22Rv1 (cell line): ENCODE measurements around the gene GPHN.

Experiments used
- H3K27ac ChIP-seq: fragments of 450-650 bp; 2 replicates; pipeline ENCODE4 v1.5.1; 2017
- ZFX ChIP-seq: fragments of 450-650 bp; IDR thresholded peaks from 2 replicates; pipeline ENCODE4 v1.6.1; 2017; ENCODE audit warnings: antibody characterized with exemption, borderline replicate concordance
- TF ChIP-seq, protein P1 (sequence below): fragments of 450-650 bp; IDR thresholded peaks from 2 replicates; pipeline ENCODE4 v1.5.1; 2017; ENCODE audit warnings: mild to moderate bottlenecking

The GPHN gene

GRCh38 chr14:67059596-67059995 lies 551.6 kb downstream of the GPHN start:
- no peak overlapping the region for H3K27ac ChIP-seq
- TF ChIP-seq ZFX, result no peak
- TF ChIP-seq, protein P1, sequence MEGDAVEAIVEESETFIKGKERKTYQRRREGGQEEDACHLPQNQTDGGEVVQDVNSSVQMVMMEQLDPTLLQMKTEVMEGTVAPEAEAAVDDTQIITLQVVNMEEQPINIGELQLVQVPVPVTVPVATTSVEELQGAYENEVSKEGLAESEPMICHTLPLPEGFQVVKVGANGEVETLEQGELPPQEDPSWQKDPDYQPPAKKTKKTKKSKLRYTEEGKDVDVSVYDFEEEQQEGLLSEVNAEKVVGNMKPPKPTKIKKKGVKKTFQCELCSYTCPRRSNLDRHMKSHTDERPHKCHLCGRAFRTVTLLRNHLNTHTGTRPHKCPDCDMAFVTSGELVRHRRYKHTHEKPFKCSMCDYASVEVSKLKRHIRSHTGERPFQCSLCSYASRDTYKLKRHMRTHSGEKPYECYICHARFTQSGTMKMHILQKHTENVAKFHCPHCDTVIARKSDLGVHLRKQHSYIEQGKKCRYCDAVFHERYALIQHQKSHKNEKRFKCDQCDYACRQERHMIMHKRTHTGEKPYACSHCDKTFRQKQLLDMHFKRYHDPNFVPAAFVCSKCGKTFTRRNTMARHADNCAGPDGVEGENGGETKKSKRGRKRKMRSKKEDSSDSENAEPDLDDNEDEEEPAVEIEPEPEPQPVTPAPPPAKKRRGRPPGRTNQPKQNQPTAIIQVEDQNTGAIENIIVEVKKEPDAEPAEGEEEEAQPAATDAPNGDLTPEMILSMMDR, result no peak

DNA sequence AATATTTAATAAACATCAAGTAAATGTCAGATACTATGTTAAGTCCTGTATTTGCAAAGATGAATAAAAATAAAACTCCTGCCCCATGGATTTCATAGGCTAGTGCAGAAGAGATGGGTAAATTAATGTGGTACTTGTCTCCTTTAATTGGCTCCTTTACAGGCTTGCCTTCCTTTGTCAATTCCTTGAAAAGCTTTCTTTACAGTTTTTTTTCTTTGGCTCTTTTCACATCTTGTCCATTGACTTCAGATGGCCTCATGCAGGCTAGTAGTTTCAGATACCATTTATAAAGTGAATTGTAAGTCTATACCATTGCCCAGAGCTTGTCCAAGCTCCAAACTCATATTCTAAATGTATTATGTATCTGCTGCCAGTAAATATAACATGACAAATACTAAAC lies 552.6 kb downstream of the GPHN start:
- no peak overlapping the region for H3K27ac ChIP-seq
- TF ChIP-seq, protein P1, result no peak
- TF ChIP-seq ZFX, result no peak

DNA sequence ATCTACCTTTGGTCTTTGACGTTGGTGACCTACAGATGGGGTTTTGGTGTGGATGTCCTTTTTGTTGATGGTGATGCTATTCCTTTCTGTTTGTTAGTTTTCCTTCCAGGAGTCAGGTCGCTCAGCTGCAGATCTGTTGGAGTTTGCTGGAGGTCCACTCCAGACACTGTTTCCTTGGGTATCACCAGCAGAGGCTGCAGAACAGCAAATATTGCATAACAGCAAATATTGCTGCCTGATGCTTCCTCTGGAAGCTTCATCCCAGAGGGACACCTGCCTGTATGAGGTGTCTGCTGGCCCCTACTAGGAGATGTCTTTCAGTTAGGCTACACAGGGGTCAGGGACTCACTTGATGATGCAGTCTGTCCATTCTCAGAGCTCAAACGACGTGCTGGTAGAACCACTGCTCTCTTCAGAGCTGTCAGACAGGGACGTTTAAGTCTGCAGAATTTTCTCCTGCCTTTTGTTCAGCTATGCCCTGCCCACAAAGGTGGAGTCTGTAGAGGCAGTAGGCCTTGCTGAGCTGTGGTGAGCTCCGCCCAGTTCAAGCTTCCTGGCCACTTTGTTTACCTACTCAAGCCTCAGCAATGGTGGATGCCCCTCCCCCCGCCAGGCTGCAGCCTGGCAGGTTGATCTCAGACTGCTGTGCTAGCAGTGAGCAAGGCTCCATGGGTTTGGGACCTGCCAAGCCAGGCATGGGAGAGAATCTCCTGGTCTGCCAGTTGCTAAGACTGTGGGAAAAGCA lies 559.3 kb downstream of the GPHN start:
- H3K27ac ChIP-seq, result peak overlapping the region; percentile 18; the same call in 1 of the 2 replicates

DNA sequence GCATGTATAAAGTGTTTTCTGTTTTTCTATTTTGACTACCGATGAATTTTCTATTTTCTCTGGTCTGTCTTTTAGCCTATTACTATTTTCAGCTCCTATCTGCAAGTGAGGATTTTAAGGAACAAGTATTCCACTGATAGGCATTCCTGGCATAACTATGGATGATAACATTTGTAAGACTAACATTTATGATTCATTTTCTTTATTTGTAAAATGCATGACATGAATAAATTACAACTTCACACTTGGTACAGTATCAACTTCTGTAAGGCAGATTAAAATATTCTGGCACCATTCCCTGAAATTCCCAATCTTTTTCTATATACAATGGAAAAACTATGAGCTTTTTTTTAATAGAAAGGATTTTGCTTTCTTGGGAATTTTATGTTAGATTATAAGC lies 560.3 kb downstream of the GPHN start:
- TF ChIP-seq ZFX, result no peak
- TF ChIP-seq, protein P1, result no peak
- 0 out of 2 replicates have a peak overlapping the region, but pooled peaks have one; percentile 18 for H3K27ac ChIP-seq

GRCh38 chr14:67071506-67071905 lies 563.6 kb downstream of the GPHN start:
- no peak for TF ChIP-seq ZFX
- TF ChIP-seq, protein P1, result no peak
- H3K27ac ChIP-seq, result no peak overlapping the region

- TF ChIP-seq, protein P1, result no peak
- no peak for TF ChIP-seq ZFX
These were observed 570.0 kb downstream of the GPHN start for GRCh38 chr14:67077921-67078320.

GRCh38 chr14:67079846-67080245 lies 571.9 kb downstream of the GPHN start:
- H3K27ac ChIP-seq, result no peak overlapping the region
- TF ChIP-seq, protein P1, result no peak

More at GRCh38 chr14:67077921-67078320, 570.0 kb downstream of the GPHN start:
- no peak overlapping the region for H3K27ac ChIP-seq

- no peak overlapping the region for H3K27ac ChIP-seq
- no peak for TF ChIP-seq ZFX
- TF ChIP-seq, protein P1, result no peak
These were observed 600.3 kb downstream of the GPHN start for GRCh38 chr14:67108230-67108629.
